ENCODE data around the gene KRTAP9-6.
"Not testable (repeated sequence)": the region's sequence is repeated elsewhere in the genome, so short reads cannot be mapped to it uniquely, and the experiment has no call there.

The KRTAP9-6 gene

GRCh38 chr17:41226051-41226450, 39.1 kb upstream of the KRTAP9-6 start:
- Histone ChIP-seq H3K79me2 (ENCODE audit: insufficient read depth, low read length) (no peaks in the 10 kb centered on the region), H3K9ac (ENCODE audit: low read length) (no peak overlapping the region), H3F3A (ENCODE audit: insufficient read depth) (no peaks in the 10 kb centered on the region), H3K27ac (ENCODE audit: low read depth, low read length) (no peak overlapping the region), H3K27me3 (ENCODE audit: low read length) (no peaks in the 10 kb centered on the region), H2AFZ (ENCODE audit: low read depth, low read length, severe bottlenecking) (no peak overlapping the region), H3K9me3 (ENCODE audit: insufficient read depth, low read length) (no peaks in the 10 kb centered on the region), H3K4me3 (ENCODE audit: insufficient read depth, low read length, poor library complexity, severe bottlenecking) (no peak overlapping the region), H4K20me1 (ENCODE audit: low read depth, low read length) (no peaks in the 10 kb centered on the region), H3K9me2 (replicated peaks; ENCODE audit: insufficient read depth, low read length) (no peaks in the 10 kb centered on the region), H3K4me2 (ENCODE audit: low read depth, low read length, poor library complexity, severe bottlenecking) (no peak overlapping the region), H3K36me3 (ENCODE audit: low read length) (no peaks in the 10 kb centered on the region)
- TF ChIP-seq, protein P1, sequence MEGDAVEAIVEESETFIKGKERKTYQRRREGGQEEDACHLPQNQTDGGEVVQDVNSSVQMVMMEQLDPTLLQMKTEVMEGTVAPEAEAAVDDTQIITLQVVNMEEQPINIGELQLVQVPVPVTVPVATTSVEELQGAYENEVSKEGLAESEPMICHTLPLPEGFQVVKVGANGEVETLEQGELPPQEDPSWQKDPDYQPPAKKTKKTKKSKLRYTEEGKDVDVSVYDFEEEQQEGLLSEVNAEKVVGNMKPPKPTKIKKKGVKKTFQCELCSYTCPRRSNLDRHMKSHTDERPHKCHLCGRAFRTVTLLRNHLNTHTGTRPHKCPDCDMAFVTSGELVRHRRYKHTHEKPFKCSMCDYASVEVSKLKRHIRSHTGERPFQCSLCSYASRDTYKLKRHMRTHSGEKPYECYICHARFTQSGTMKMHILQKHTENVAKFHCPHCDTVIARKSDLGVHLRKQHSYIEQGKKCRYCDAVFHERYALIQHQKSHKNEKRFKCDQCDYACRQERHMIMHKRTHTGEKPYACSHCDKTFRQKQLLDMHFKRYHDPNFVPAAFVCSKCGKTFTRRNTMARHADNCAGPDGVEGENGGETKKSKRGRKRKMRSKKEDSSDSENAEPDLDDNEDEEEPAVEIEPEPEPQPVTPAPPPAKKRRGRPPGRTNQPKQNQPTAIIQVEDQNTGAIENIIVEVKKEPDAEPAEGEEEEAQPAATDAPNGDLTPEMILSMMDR (IDR thresholded peaks at IDR 0.05; ENCODE audit: insufficient read depth, low read length, poor library complexity, severe bottlenecking) = no peak
- no peak for TF ChIP-seq EZH2phosphoT487 (conservative IDR thresholded peaks at IDR 0.05; ENCODE audit: low read length)

- H3K9me2 ChIP-seq (replicated peaks; ENCODE audit: insufficient read depth, low read length); H3K4me2 ChIP-seq (ENCODE audit: low read depth, low read length, poor library complexity, severe bottlenecking); H3K79me2 ChIP-seq (ENCODE audit: insufficient read depth, low read length); H2AFZ ChIP-seq (ENCODE audit: low read depth, low read length, severe bottlenecking); H4K20me1 ChIP-seq (ENCODE audit: low read depth, low read length); H3K9ac ChIP-seq (ENCODE audit: low read length); H3K4me3 ChIP-seq (ENCODE audit: insufficient read depth, low read length, poor library complexity, severe bottlenecking); H3K27me3 ChIP-seq (ENCODE audit: low read length); H3K27ac ChIP-seq (ENCODE audit: low read depth, low read length); H3K36me3 ChIP-seq (ENCODE audit: low read length); H3K9me3 ChIP-seq (ENCODE audit: insufficient read depth, low read length); H3F3A ChIP-seq (ENCODE audit: insufficient read depth): not testable (repeated sequence)
Observed at GRCh38 chr17:41226598-41227095, 38.5 kb upstream of the KRTAP9-6 start, which contains the start of gene KRTAP9-2. Gene KRTAP9-2, plus strand, starts transcription at chr17:41226648. Its CDS starts 7 bp downstream, at chr17:41226655.

DNA sequence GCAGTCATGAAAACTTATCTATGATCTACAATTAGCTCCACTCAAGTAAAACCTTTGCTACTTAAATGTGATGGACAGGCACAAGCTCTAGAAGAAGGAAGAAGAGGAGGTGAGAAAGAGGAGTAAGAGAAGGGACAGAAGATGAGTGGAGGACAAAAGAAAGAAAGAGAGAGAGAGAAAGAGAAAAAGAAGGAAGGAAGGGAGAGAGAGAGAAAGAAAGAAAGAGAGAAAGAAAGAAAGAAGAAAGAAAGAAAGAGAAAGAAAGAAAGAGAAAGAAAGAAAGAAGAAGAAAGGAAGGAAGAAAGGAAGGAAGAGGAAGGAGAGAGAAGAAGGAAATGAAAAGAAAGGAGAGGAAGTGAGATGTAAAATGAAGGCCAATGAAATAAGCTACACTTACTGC, 35.1 kb upstream of the KRTAP9-6 start:
- H3K27me3 ChIP-seq (ENCODE audit: low read length) = no peaks in the 10 kb centered on the region
- no peak overlapping the region for H3K4me3 ChIP-seq (ENCODE audit: insufficient read depth, low read length, poor library complexity, severe bottlenecking)
- no peak overlapping the region for H3K4me2 ChIP-seq (ENCODE audit: low read depth, low read length, poor library complexity, severe bottlenecking)
- H3F3A ChIP-seq (ENCODE audit: insufficient read depth) = no peaks in the 10 kb centered on the region
- no peaks in the 10 kb centered on the region for H3K9me2 ChIP-seq (replicated peaks; ENCODE audit: insufficient read depth, low read length)
- no peaks in the 10 kb centered on the region for H4K20me1 ChIP-seq (ENCODE audit: low read depth, low read length)
- no peaks in the 10 kb centered on the region for H3K79me2 ChIP-seq (ENCODE audit: insufficient read depth, low read length)
- H3K27ac ChIP-seq (ENCODE audit: low read depth, low read length) = no peak overlapping the region
- no peaks in the 10 kb centered on the region for H3K9me3 ChIP-seq (ENCODE audit: insufficient read depth, low read length)
- TF ChIP-seq EZH2phosphoT487 (conservative IDR thresholded peaks at IDR 0.05; ENCODE audit: low read length) = no peak
- TF ChIP-seq, protein P1 (IDR thresholded peaks at IDR 0.05; ENCODE audit: insufficient read depth, low read length, poor library complexity, severe bottlenecking) = no peak
- H2AFZ ChIP-seq (ENCODE audit: low read depth, low read length, severe bottlenecking) = no peak overlapping the region
- no peak overlapping the region for H3K9ac ChIP-seq (ENCODE audit: low read length)
- H3K36me3 ChIP-seq (ENCODE audit: low read length) = no peaks in the 10 kb centered on the region

DNA sequence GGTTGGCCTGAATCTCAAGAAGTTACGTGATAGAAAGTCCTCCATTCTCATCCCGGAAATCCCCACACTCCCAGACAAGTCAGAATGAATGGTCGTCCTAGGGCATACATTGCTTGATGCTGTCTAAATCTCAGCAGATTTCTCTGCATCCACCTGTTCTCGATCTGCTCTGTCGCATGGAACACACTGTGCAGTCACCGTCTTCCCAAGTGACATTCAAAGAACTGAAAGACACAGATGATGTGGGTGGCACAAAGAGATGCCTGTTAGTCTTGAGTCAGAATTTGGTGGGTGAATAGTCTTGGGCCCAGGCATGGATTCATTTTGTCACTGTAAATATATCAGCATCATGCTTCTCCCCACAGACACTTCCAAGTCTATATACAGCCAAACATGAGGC, 33.4 kb upstream of the KRTAP9-6 start:
- TF ChIP-seq EZH2phosphoT487 (conservative IDR thresholded peaks at IDR 0.05; ENCODE audit: low read length) = no peak
- TF ChIP-seq, protein P1 (IDR thresholded peaks at IDR 0.05; ENCODE audit: insufficient read depth, low read length, poor library complexity, severe bottlenecking) = no peak

GRCh38 chr17:41232399-41233105, 32.6 kb upstream of the KRTAP9-6 start, which contains the start of gene KRTAP9-3:
Gene KRTAP9-3, plus strand, starts transcription at chr17:41232449. Its CDS starts 53 bp downstream, at chr17:41232502.
- not testable (repeated sequence) for H3F3A ChIP-seq (ENCODE audit: insufficient read depth); H3K36me3 ChIP-seq (ENCODE audit: low read length); H3K27ac ChIP-seq (ENCODE audit: low read depth, low read length); H3K27me3 ChIP-seq (ENCODE audit: low read length); H3K9ac ChIP-seq (ENCODE audit: low read length); H4K20me1 ChIP-seq (ENCODE audit: low read depth, low read length); H3K79me2 ChIP-seq (ENCODE audit: insufficient read depth, low read length); H3K9me2 ChIP-seq (replicated peaks; ENCODE audit: insufficient read depth, low read length); H3K4me3 ChIP-seq (ENCODE audit: insufficient read depth, low read length, poor library complexity, severe bottlenecking); H3K4me2 ChIP-seq (ENCODE audit: low read depth, low read length, poor library complexity, severe bottlenecking); H3K9me3 ChIP-seq (ENCODE audit: insufficient read depth, low read length); H2AFZ ChIP-seq (ENCODE audit: low read depth, low read length, severe bottlenecking)

More for the DNA sequence above, 33.4 kb upstream of the KRTAP9-6 start:
- Histone ChIP-seq H3K4me3 (ENCODE audit: insufficient read depth, low read length, poor library complexity, severe bottlenecking) (no peak overlapping the region), H3K9ac (ENCODE audit: low read length) (no peak overlapping the region), H4K20me1 (ENCODE audit: low read depth, low read length) (no peaks in the 10 kb centered on the region), H3K4me2 (ENCODE audit: low read depth, low read length, poor library complexity, severe bottlenecking) (no peak overlapping the region), H3K27me3 (ENCODE audit: low read length) (no peaks in the 10 kb centered on the region), H3F3A (ENCODE audit: insufficient read depth) (no peaks in the 10 kb centered on the region), H3K9me3 (ENCODE audit: insufficient read depth, low read length) (no peaks in the 10 kb centered on the region), H3K9me2 (replicated peaks; ENCODE audit: insufficient read depth, low read length) (no peaks in the 10 kb centered on the region), H3K79me2 (ENCODE audit: insufficient read depth, low read length) (no peaks in the 10 kb centered on the region), H3K27ac (ENCODE audit: low read depth, low read length) (no peak overlapping the region), H3K36me3 (ENCODE audit: low read length) (no peaks in the 10 kb centered on the region), H2AFZ (ENCODE audit: low read depth, low read length, severe bottlenecking) (no peak overlapping the region)
